Activated CD4-positive, alpha-beta T cell treated with anti-CD3 and anti-CD28 coated beads, Interleukin-2, amount 10 ng/mL, durations not matched to agents 7 days and 5 days (primary cell): Measurements from ENCODE around the gene PLXNA1. TPM values are rescaled to one million over a fixed set of nuclear protein-coding genes. Genes with fewer than 3 reads are reported as not detected.

ENCODE experiments used
- CTCF ChIA-PET: fragments of 350-600 bp; sonication (Branson Sonifier 250); formaldehyde crosslinking; loops from one replicate; lab custom pipeline; 2021; ENCODE audit warnings: antibody characterized with exemption; lab: Charles Lee
- POLR2A ChIA-PET: fragments of 350-600 bp; sonication (Branson Sonifier 250); formaldehyde crosslinking; loops from one replicate; lab custom pipeline; 2021; ENCODE audit warnings: antibody characterized with exemption; lab: Charles Lee
- DNase-seq: peaks from one replicate; pipeline ENCODE4 v3.0.0-alpha.2; 2020
- H3K27ac Mint-ChIP-seq: one replicate; pipeline ENCODE4 v1.8.0; 2021; ENCODE audit warnings: mild to moderate bottlenecking, moderate library complexity, mixed read lengths
- H3K27me3 Mint-ChIP-seq: one replicate; pipeline ENCODE4 v1.8.0; 2021; ENCODE audit warnings: mixed read lengths
- H3K36me3 Mint-ChIP-seq: one replicate; pipeline ENCODE4 v1.8.0; 2021; ENCODE audit warnings: low read depth, mixed read lengths
- H3K4me1 Mint-ChIP-seq: one replicate; pipeline ENCODE4 v1.8.0; 2021; ENCODE audit warnings: mixed read lengths
- H3K4me3 Mint-ChIP-seq: one replicate; pipeline ENCODE4 v1.8.0; 2021; ENCODE audit warnings: mild to moderate bottlenecking, moderate library complexity, mixed read lengths
- H3K9me3 Mint-ChIP-seq: one replicate; pipeline ENCODE4 v1.8.0; 2021; ENCODE audit warnings: mixed read lengths
- total RNA-seq, 2 experiments: library from RNA; stranded (reverse); gene quantifications; one replicate each; pipeline ENCODE4 v1.2.3, GENCODE V29; 2021

PLXNA1 gene
- 1 to 10 TPM; 3.8 to 3.9 TPM for total RNA-seq

GRCh38 chr3:126982471-126983175, at the start of gene PLXNA1:
PLXNA1 (plus strand) TSS chr3:126983115; CDS start chr3:126988594, 5,479 bp downstream.
- H3K4me1 Mint-ChIP-seq, result peaks cover 19% of the 10 kb centered on the region
- ChIA-PET POLR2A (no interaction called here), CTCF (interaction anchor here (0.6 to 2.1 kb wide), 35 partner anchors 9 to 1635 kb away, joined by 3 to 10 read pairs (median 4); no protein-coding TSS in a partner anchor)
- peak; percentile 85 for DNase-seq
- no peaks in the 10 kb centered on the region for H3K9me3 Mint-ChIP-seq
- peak within 1 kb of the TSS; percentile 83 for H3K27ac Mint-ChIP-seq
- peaks cover 13% of the 10 kb centered on the region for H3K27me3 Mint-ChIP-seq
- H3K4me3 Mint-ChIP-seq, result peak within 1 kb of the TSS; percentile 75
- no peaks in the 10 kb centered on the region for H3K36me3 Mint-ChIP-seq

GRCh38 chr3:126934031-126934531, 48.8 kb upstream of the PLXNA1 start:
- POLR2A ChIA-PET, result no interaction called here
- H3K27ac Mint-ChIP-seq, result no peak overlapping the region

GRCh38 chr3:126934991-126935390, 47.9 kb upstream of the PLXNA1 start:
- no peaks in the 10 kb centered on the region for H3K9me3 Mint-ChIP-seq
- no peaks in the 10 kb centered on the region for H3K36me3 Mint-ChIP-seq
- ChIA-PET CTCF (no interaction called here), POLR2A (no interaction called here)
- H3K4me3 Mint-ChIP-seq, result no peak overlapping the region
- no peak for DNase-seq
- no peaks in the 10 kb centered on the region for H3K27me3 Mint-ChIP-seq
- peaks cover 5% of the 10 kb centered on the region for H3K4me1 Mint-ChIP-seq
- no peak overlapping the region for H3K27ac Mint-ChIP-seq

More at GRCh38 chr3:126934031-126934531, 48.8 kb upstream of the PLXNA1 start:
- H3K4me3 Mint-ChIP-seq, result no peak overlapping the region
- no peaks in the 10 kb centered on the region for H3K27me3 Mint-ChIP-seq
- H3K4me1 Mint-ChIP-seq, result peaks cover 5% of the 10 kb centered on the region
- DNase-seq, result no peak
- no peaks in the 10 kb centered on the region for H3K36me3 Mint-ChIP-seq
- no peaks in the 10 kb centered on the region for H3K9me3 Mint-ChIP-seq
- CTCF ChIA-PET, result no interaction called here

GRCh38 chr3:126935756-126936509, 47.0 kb upstream of the PLXNA1 start:
- Mint-ChIP-seq H3K9me3 (no peaks in the 10 kb centered on the region), H3K4me1 (peaks cover 5% of the 10 kb centered on the region), H3K4me3 (no peak overlapping the region), H3K27ac (no peak overlapping the region), H3K36me3 (no peaks in the 10 kb centered on the region), H3K27me3 (no peaks in the 10 kb centered on the region)
- DNase-seq, result no peak
- ChIA-PET CTCF (interaction anchor here (2.1 kb wide), 1 partner anchor 14 kb away, joined by 7 read pairs; no protein-coding TSS in a partner anchor), POLR2A (no interaction called here)

GRCh38 chr3:126936853-126937425, 46.0 kb upstream of the PLXNA1 start:
- DNase-seq, result no peak
- Mint-ChIP-seq H3K4me1 (peaks cover 5% of the 10 kb centered on the region), H3K36me3 (no peaks in the 10 kb centered on the region), H3K9me3 (no peaks in the 10 kb centered on the region), H3K4me3 (no peak overlapping the region), H3K27ac (no peak overlapping the region), H3K27me3 (no peaks in the 10 kb centered on the region)
- ChIA-PET POLR2A (no interaction called here), CTCF (interaction anchor here (0.8 to 2.1 kb wide), 4 partner anchors 15 to 877 kb away, joined by 3 to 7 read pairs (median 4); partner anchors contain the start of gene PLXNA1)

- no peak overlapping the region for H3K4me3 Mint-ChIP-seq
- no peaks in the 10 kb centered on the region for H3K27me3 Mint-ChIP-seq
- H3K36me3 Mint-ChIP-seq, result no peaks in the 10 kb centered on the region
- ChIA-PET POLR2A (no interaction called here), CTCF (interaction anchor here (0.8 to 2.1 kb wide), 4 partner anchors 14 to 877 kb away, joined by 3 to 7 read pairs (median 4); partner anchors contain the start of gene PLXNA1)
- no peak for DNase-seq
- H3K9me3 Mint-ChIP-seq, result no peaks in the 10 kb centered on the region
- H3K4me1 Mint-ChIP-seq, result peaks cover 5% of the 10 kb centered on the region
- H3K27ac Mint-ChIP-seq, result peak overlapping the region; percentile 14
These were observed 45.4 kb upstream of the PLXNA1 start for GRCh38 chr3:126937533-126937932.

- Mint-ChIP-seq H3K9me3 (no peaks in the 10 kb centered on the region), H3K4me3 (no peak overlapping the region), H3K27me3 (no peaks in the 10 kb centered on the region), H3K4me1 (peaks cover 5% of the 10 kb centered on the region), H3K27ac (peak overlapping the region; percentile 14), H3K36me3 (no peaks in the 10 kb centered on the region)
- POLR2A ChIA-PET, result no interaction called here
- CTCF ChIA-PET, result interaction anchor here (1.3 to 2.1 kb wide), 3 partner anchors 14 to 45 kb away, joined by 4 to 7 read pairs (median 5); partner anchors contain the start of gene PLXNA1
- no peak for DNase-seq
These were observed 44.9 kb upstream of the PLXNA1 start for GRCh38 chr3:126937973-126938372.

- peaks cover 5% of the 10 kb centered on the region for H3K4me1 Mint-ChIP-seq
- H3K27me3 Mint-ChIP-seq, result no peaks in the 10 kb centered on the region
- ChIA-PET POLR2A (no interaction called here), CTCF (interaction anchor here (0.8 to 1.1 kb wide), 3 partner anchors 20 to 27 kb away, joined by 3 read pairs; no protein-coding TSS in a partner anchor)
- H3K9me3 Mint-ChIP-seq, result no peaks in the 10 kb centered on the region
- H3K4me3 Mint-ChIP-seq, result no peak overlapping the region
- DNase-seq, result no peak
- no peak overlapping the region for H3K27ac Mint-ChIP-seq
- no peaks in the 10 kb centered on the region for H3K36me3 Mint-ChIP-seq
These were observed 44.2 kb upstream of the PLXNA1 start for GRCh38 chr3:126938520-126939337.

GRCh38 chr3:126939338-126939718, 43.6 kb upstream of the PLXNA1 start:
- ChIA-PET CTCF (interaction anchor here (0.8 to 1.1 kb wide), 3 partner anchors 19 to 27 kb away, joined by 3 read pairs; no protein-coding TSS in a partner anchor), POLR2A (no interaction called here)
- Mint-ChIP-seq H3K4me3 (no peak overlapping the region), H3K9me3 (no peaks in the 10 kb centered on the region), H3K4me1 (peaks cover 5% of the 10 kb centered on the region), H3K36me3 (no peaks in the 10 kb centered on the region), H3K27me3 (no peaks in the 10 kb centered on the region), H3K27ac (no peak overlapping the region)
- no peak for DNase-seq

GRCh38 chr3:126939733-126940132, 43.2 kb upstream of the PLXNA1 start:
- Mint-ChIP-seq H3K9me3 (no peaks in the 10 kb centered on the region), H3K4me3 (no peak overlapping the region), H3K36me3 (no peaks in the 10 kb centered on the region), H3K27me3 (no peaks in the 10 kb centered on the region), H3K27ac (no peak overlapping the region), H3K4me1 (peaks cover 5% of the 10 kb centered on the region)
- POLR2A ChIA-PET, result no interaction called here
- CTCF ChIA-PET, result no interaction called here
- no peak for DNase-seq

- H3K36me3 Mint-ChIP-seq, result no peaks in the 10 kb centered on the region
- H3K27ac Mint-ChIP-seq, result no peak overlapping the region
- no peak overlapping the region for H3K4me3 Mint-ChIP-seq
- DNase-seq, result no peak
- CTCF ChIA-PET, result no interaction called here
- no peaks in the 10 kb centered on the region for H3K4me1 Mint-ChIP-seq
- POLR2A ChIA-PET, result no interaction called here
- H3K9me3 Mint-ChIP-seq, result no peaks in the 10 kb centered on the region
- no peaks in the 10 kb centered on the region for H3K27me3 Mint-ChIP-seq
These were observed 41.1 kb upstream of the PLXNA1 start for GRCh38 chr3:126941721-126942270.
